Sigmoid colon (tissue), 4 donors: Measurements from ENCODE around the gene SLC35E4.

Source experiments
- EP300 ChIP-seq, 4 donors: sonication (generic); formaldehyde crosslinking; IDR thresholded peaks; one replicate each; pipeline ENCODE4 v1.6.1; 2017; ENCODE audit warnings: antibody characterized with exemption in 4 of 4
- POLR2A ChIP-seq, 2 donors: fragments of 450-650 bp; IDR thresholded peaks; one replicate each; pipeline ENCODE4 v1.6.1; 2016; ENCODE audit warnings: antibody characterized with exemption in 2 of 2, mild to moderate bottlenecking in 2 of 2, moderate library complexity in 2 of 2
- TF ChIP-seq, protein P1 (sequence below), 4 experiments: fragments of 450-650 bp in 3 of 4; fragments of 200-600 bp in 1 of 4; IDR thresholded peaks; one replicate each; pipeline ENCODE4 v1.5.1; 2016 to 2019; ENCODE audit warnings: antibody characterized with exemption in 4 of 4, mild to moderate bottlenecking in 3 of 4, moderate library complexity in 2 of 4

DNA sequence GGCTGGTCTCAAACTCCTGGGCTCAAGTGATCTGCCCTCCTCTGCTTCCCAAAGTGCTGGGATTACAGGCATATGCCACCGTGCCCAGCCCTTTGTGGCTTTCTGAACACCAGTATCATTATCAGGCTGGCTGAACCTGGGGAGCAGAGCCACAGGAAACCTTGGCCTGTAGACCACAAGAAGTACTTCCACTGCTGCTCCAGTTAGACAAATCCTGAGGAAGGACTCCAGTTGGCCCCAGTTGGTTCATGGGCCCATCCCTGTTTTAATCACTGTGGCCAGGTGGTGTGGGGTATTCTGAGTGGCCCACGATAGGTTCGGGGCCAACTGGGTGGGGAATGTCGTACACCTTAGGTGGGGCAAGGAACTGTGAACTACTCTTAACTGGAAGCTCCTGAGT, 37.6 kb downstream of the SLC35E4 start:
- no peak for TF ChIP-seq EP300 (IDR thresholded peaks at IDR 0.05)
- TF ChIP-seq, protein P1, sequence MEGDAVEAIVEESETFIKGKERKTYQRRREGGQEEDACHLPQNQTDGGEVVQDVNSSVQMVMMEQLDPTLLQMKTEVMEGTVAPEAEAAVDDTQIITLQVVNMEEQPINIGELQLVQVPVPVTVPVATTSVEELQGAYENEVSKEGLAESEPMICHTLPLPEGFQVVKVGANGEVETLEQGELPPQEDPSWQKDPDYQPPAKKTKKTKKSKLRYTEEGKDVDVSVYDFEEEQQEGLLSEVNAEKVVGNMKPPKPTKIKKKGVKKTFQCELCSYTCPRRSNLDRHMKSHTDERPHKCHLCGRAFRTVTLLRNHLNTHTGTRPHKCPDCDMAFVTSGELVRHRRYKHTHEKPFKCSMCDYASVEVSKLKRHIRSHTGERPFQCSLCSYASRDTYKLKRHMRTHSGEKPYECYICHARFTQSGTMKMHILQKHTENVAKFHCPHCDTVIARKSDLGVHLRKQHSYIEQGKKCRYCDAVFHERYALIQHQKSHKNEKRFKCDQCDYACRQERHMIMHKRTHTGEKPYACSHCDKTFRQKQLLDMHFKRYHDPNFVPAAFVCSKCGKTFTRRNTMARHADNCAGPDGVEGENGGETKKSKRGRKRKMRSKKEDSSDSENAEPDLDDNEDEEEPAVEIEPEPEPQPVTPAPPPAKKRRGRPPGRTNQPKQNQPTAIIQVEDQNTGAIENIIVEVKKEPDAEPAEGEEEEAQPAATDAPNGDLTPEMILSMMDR (IDR thresholded peaks at IDR 0.05): no peak
- no peak for TF ChIP-seq POLR2A (IDR thresholded peaks at IDR 0.05)
